HS-27A (cell line): ENCODE measurements around the gene IKBIP.
"Not testable (repeated sequence)": the region's sequence is repeated elsewhere in the genome, so short reads cannot be mapped to it uniquely, and the experiment has no call there.

Experiments used
- DNase-seq: peaks from one replicate; pipeline ENCODE4 v3.0.0-alpha.2; 2012; ENCODE audit warnings: low read depth, missing footprints

The IKBIP gene

GRCh38 chr12:98644712-98645571 lies at the start of gene IKBIP, which contains the start of gene APAF1:
Gene IKBIP (minus strand): TSS chr12:98644788. CDS start chr12:98644701, 87 bp downstream.
Gene APAF1 (plus strand): TSS chr12:98645290. CDS start chr12:98648360, 3,070 bp downstream.
- DNase-seq, result peak; percentile 84

GRCh38 chr12:98691351-98691750 lies 46.8 kb upstream of the IKBIP start:
- DNase-seq, result no peak

- DNase-seq, result no peak
These were observed 42.0 kb upstream of the IKBIP start for GRCh38 chr12:98686603-98687002.

GRCh38 chr12:98684199-98684598 lies 39.6 kb upstream of the IKBIP start:
- DNase-seq, result no peak

- DNase-seq, result no peak
These were observed 35.0 kb upstream of the IKBIP start for GRCh38 chr12:98679611-98680005.

GRCh38 chr12:98678946-98679610 lies 34.5 kb upstream of the IKBIP start:
- DNase-seq, result no peak

GRCh38 chr12:98678236-98678945 lies 33.8 kb upstream of the IKBIP start:
- no peak for DNase-seq

GRCh38 chr12:98674841-98675240 lies 30.3 kb upstream of the IKBIP start:
- no peak for DNase-seq

- DNase-seq, result no peak
These were observed 26.9 kb upstream of the IKBIP start for GRCh38 chr12:98671459-98671858.

- DNase-seq, result no peak
These were observed 25.2 kb upstream of the IKBIP start for GRCh38 chr12:98669751-98670150.

- no peak for DNase-seq
These were observed 15.9 kb upstream of the IKBIP start for GRCh38 chr12:98660521-98660920.

GRCh38 chr12:98656289-98657101 lies 11.9 kb upstream of the IKBIP start:
- DNase-seq, result no peak

GRCh38 chr12:98653866-98654493 lies 9.4 kb upstream of the IKBIP start:
- DNase-seq, result no peak

- DNase-seq, result no peak
These were observed 6.7 kb upstream of the IKBIP start for GRCh38 chr12:98651328-98651727.

- no peak for DNase-seq
These were observed 1.9 kb upstream of the IKBIP start for GRCh38 chr12:98646294-98647090.

GRCh38 chr12:98645572-98646067 lies 1.0 kb upstream of the IKBIP start:
- DNase-seq, result no peak

- DNase-seq, result no peak
These were observed 216 bp downstream of the IKBIP start for GRCh38 chr12:98644433-98644711.

- DNase-seq, result not testable (repeated sequence)
These were observed 1.8 kb downstream of the IKBIP start for GRCh38 chr12:98642801-98643200.

- no peak for DNase-seq
These were observed 5.1 kb downstream of the IKBIP start for GRCh38 chr12:98639491-98639890.

GRCh38 chr12:98638009-98638408 lies 6.6 kb downstream of the IKBIP start:
- DNase-seq, result no peak
